CD4-positive, alpha-beta T cell treated with Interleukin-21 for 1 hour (primary cell): ENCODE results near the gene CASQ1.

Experiments
- DNase-seq: peaks from one replicate; pipeline ENCODE4 v3.0.0-alpha.2; 2020

CASQ1 gene

DNA sequence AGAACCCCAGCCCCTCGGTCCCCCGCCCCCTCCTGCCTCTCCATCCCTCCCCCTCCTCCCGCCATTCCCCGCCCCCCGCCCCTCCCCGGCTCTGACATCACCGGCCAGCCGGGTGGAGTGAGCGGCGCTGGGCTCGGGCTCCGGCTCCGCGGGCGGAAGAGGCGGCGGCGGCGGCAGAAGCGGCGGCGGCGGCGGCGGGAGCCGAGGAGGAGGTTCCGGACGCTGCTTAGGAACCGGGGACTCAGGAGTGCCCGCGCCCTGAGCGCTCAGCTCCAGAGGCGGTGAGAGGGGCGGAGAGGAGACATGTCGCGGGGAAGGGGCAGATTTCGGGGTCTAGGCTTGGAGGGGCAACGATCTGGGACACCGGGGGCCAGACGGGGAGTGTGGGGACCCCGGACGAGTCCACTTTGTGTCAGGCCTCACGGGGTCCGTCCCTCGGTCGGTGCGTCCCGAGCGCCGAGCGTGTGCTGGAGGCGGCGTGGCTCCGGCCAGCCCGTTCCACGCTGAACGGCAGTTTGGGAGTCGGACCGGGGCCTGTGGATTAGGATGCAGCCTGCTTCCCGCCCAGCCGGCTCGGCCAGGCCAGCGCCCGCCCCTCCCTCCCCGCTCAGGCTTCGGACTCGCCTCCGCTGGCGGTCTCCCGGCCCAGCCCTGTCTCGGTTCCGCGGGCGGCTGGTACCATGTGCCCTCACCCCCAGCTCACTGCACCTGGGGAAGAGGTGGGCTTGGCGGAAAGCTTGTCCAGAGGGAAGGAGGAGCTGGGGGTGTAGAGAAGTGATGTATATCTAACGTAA lies 15.1 kb downstream of the CASQ1 start, which contains the start of gene PEA15:
TSS of gene PEA15 (plus strand) at position 143 of the 794 bp plus-strand sequence. CDS start 6,161 bp downstream, outside the sequence.
- DNase-seq: peak; percentile 78

DNA sequence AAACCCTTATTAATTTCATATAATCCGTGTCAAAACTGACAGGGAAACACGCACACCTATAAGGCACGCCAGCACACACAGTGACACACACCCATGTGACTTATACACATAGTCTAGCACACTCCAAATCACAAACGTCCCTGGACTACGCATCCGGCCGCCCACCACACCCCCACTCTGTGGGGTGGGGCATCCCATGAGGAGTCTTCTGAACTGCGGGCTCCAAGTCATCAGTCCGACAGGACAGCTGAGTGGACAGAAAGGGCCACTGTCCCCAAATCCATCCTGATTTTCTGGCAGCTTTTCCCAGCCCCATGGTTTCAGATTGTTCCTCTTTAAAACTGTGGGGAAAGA lies 15.6 kb downstream of the CASQ1 start:
- peak; percentile 61 for DNase-seq

DNA sequence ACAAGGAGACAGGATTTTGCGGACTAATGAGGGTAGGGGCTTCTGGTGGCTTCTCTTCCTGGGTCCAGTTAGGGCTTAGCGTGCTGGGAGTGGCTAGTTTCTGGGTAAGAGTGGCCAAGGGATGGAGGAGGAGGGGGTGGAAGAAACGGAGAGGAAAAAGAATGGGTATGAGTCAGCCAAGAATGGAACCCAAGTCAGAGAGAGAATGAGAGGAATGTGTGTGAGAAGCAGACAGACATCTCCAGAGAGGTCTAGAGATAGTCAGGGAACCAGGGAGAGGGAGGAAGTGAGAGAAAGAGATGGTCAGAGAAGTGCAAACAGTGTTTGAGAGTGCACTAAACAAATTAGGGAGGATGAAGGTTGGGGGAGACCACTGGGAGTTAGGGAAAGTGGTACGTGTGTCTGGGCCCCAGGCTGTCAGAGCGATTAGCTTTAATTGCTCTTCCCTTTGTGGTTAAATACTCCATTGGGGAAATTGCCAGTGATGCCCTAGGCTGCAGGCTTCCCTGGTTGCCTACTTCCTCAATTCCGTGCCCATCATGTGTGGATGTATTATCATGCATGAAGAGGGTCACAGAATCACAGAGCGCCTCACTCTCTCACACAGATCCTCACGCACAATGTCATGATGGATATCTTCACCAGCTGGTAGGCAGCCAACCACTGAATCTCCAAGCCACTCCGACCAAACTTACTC lies 16.2 kb downstream of the CASQ1 start:
- DNase-seq: no peak

DNA sequence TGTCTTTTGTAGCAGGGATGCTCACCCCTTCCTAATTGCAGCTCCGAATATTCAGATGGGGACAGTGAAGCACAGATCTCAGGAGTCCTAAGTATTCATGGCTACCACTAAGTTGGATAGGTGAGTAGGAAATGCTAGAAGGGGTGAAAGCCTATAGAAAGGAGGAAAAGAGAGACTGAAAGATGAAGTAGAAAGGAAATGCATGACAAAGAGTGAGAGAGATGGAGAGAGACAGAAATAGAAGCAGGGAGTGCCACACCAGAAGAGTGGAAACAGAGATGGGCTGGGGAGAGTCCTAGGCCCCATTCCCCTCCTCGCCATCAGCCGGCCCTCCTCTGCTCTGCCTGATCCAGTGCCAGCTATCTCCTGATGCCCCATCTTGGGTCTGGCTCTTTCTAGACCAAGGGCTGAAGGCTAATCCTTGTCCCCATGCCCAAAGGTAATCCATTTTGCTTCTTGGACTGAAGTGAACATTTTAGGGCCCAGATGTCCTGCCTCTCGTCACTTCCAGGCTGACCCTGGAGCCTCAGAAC lies 16.8 kb downstream of the CASQ1 start:
- no peak for DNase-seq

DNA sequence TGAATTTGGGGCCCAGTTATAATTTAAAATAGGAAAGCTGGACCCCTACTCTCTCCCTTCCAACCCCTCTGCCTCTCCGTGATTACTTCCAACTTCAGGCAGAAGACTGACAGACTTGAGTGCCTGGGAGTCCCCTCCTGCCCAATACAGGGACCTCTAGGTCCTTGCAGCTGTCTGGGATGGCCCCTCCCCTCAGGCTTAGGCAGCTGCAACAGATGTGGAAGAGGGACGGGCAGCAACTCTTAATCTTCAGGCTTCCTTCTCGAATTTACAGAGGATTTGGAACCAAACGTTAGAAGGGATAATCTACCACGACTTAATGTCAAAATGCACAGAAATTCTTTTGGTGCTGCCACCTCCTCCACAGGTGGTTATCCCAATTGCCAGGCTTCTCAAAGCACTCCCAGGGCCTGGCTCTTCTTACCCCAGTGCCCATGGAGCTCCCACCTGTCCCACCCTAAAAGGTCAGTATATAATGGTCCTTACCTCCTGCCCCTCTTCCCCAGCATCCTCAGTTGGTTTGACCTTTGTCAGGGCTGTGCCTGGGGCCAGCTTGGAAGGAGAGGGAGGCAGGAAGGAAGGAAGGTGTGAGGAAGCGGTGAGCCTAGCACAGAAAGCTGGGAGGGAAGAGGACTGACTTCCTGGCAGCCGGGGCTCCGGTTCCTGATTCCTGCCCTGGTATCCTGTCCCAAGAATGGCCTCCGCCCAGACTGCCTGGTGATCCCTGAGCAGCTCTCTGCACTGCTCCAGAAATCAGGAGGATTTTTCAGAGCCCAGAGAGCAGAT lies 17.6 kb downstream of the CASQ1 start:
- DNase-seq: no peak

DNA sequence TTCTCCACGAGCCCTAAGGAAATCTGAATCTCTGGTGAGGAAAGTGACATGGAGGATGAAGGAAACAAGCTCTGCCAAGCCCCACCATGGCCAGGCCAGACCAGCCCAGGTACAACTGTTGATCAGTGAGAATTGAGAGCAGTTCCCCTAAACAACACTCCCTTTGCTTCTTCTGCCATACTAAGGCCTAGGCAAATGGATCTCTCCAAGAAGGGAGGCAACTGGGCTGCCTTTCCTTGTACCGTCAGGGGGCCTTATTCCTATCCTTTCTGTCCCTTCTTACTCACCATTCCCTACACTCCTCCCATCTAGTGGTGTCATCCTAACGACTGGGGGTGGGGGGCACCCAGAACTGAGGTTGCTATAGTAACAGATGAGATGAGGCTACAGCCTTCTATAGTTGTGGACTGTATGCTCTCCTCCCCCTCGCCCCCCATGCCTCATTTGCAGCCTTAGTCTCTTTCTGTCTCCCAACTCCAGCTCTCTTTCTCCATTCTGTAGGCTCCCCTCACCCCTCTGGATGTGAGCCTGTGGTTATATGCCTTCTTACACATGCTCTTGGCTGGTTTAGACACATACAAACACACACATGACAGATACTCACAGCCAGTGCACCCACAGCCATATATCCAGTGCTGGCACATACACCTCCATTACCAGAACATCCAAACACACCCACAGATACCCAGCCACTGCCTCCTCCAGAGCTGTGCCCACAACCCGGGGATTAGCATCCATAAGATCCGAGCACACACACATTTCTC lies 18.4 kb downstream of the CASQ1 start:
- no peak for DNase-seq

DNA sequence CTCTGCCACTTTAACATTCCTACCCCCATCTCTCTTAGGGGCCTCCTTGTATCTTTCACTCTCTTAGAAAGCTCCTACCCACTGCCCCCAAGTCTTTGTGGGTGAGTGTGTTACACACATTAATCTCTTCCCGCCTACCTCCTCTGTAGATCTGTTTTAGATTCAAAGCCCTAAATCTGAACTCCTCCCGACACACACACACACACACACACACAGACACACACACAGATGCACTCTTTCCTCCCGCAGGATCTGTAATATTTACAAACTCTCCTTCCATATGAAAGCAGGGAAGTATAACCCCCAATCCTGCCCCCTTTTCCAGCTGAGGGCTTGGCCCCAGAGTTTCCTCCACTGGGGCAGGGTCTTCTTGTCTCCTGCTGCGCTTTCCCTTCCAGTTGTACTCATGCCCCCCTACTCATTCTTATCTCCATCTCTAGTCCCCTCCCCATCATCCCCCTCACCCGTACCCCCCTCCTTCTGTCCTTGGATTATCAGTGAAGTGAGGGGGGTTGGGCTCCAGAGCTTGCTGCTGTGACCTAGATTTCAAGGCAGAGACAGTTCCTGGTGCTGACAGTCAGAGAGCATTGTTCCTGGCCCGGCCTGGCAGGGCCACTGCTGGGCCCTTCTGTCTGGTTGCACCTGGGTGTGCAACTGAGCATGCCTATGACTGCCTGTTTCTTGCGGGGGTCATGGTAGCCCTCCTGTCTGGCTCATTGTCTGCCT lies 19.1 kb downstream of the CASQ1 start:
- DNase-seq: no peak

DNA sequence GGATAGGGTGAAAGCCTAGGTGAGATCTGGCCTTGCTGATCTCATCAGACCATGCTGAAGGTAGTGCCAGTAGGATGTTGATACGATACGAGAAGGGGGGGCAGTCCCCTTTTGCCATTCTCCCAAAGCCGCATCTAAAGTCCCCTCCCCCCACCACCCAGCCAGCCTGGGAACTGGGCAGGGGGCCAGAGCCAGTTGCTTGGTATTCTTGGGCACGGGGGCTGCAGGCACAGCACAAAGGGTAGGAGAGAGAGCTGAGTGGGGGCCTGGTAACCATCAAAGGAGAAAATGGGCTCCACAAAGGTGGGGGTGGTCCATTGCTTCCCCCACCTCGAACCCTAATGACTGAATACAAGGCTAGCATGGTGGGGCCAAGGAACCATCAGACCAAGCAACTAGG lies 20.2 kb downstream of the CASQ1 start:
- DNase-seq: no peak

DNA sequence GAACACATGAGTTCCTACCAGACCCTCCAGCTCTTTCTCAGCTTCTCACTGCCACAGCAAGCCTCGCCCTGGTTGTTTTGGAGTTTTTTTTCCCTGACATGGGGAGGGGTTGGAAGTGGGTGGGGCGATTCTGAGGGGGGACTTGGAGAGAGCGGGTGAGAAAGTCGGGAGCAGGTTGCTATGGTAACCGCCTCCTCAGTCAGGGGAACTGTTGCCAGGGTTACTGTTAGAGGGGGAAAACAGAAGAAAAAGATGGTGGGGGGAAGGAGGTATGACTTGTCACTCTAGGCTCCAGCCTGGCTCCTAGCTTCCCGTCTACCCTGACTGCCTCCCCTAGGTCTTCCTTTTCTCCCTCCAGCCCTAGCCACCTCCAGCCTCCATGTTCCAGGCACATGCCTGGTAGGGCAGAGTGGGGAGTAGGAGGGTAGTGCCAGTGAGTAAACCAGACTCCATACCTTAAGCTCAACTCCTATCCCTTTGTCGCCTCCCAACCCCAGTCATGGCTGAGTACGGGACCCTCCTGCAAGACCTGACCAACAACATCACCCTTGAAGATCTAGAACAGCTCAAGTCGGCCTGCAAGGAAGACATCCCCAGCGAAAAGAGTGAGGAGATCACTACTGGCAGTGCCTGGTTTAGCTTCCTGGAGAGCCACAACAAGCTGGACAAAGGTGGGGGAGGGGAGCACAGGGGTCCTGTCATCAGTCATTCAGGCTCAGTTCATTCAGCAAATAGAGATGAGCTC lies 20.8 kb downstream of the CASQ1 start:
- DNase-seq: no peak

DNA sequence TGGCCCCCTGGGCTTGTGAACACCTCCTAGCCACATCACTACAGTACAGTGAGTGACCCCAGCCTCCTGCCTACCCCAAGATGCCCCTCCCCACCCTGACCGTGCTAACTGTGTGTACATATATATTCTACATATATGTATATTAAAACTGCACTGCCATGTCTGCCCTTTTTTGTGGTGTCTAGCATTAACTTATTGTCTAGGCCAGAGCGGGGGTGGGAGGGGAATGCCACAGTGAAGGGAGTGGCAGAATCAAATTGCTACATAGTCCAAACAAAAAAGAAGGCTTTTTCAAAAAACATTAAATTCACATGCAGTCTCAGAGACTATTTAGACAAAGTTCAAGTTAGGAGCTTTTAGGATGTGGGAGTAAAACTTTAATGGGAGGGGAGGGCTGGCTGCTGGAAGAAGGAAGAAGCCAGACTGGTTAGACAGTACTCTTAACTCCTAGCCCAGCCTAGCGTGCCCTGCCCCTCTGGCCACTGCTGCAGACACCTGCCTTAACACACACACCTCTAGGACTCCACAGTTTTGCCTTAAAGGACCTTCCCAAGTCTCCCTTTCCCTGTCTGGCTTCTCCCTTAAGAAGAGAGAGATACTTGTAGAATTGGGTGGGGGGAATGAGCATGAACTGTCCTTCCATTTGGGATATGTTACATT lies 24.2 kb downstream of the CASQ1 start:
- DNase-seq: no peak

DNA sequence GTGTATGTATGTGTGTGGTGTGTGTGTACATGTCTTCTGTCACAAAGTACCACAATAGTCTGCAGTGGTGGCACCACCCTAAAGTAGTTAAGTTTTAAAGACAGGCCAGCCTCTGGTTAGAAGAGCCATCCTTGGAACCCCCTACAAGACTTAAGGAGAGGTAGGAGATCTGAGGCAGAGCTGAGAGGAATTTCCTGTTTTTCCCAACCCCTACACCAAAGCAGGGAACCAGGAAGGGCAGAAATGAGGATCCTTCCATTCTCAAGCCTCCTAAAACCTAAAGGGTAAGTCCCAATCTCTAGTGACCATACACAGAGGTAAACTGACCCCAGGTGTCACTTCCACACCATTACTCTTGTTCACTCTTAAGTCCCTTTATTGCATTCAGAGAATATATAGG lies 25.9 kb downstream of the CASQ1 start:
- no peak for DNase-seq

DNA sequence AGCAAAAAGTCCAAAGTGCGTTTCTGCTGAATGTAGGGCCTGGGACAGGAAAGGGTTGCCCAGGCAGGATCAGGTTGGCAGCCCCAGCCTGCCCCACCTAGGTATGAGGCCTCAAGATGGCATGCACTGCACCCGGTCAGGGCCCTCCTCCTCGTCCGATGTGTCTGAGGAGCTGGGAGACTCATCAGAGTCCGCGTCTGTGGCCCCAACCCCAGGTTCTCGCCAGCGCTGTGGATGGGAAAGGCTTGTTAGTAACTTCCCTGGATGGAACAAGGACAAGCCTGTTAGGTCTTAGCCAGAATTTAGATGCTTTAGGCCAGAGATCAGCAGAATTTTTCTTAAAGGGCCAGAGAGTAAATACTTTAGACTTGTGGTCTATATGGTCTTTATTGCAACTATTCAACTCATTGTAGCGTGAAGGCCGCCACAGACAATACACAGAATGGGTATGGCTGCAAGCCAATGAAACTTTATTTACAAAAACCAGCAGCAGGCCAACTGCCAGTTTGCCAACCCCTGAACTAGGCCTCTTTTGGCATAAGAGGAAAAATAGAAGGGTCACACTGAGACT lies 27.2 kb downstream of the CASQ1 start:
- no peak for DNase-seq

DNA sequence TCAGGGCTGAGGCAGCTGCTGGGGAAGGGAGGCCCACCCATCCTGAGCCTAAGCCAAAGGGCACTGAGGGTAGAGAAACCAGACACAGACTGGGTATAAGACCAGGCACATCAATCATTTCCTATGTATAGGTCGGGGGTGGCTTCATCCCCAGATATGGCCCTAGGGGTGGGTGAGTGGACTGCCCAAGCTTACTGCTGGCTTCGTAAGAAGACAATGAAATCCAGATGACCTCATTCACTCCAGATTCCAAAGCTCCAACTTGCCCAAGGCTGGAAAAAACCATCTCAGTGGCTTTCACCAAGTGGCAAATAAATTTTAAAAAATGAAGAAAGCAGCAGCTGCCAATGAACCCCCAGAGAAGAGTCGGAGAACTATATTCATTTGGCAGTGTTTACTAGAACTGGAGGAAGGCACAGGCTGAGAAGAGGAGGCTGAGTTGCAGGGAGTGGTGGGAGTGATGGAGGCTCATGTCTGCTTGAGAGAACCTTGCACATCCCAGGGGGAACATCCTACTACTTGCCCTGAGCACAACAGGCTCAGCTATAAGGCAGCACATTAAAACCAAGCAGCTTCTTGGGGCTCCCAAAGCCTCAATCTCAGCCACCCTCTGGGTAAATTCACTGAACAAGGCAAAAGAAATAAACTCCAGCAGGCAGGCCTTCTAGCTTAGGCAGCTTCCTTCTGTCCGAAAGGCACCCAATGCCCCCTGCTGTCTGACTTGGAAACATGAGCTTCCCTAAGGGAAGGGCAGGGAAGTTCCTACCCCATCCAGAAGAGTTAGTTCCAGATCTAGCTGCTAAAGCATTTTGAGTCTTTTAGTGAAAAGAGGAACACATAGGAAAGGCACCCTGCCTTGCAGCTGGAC lies 28.9 kb downstream of the CASQ1 start:
- DNase-seq: no peak

DNA sequence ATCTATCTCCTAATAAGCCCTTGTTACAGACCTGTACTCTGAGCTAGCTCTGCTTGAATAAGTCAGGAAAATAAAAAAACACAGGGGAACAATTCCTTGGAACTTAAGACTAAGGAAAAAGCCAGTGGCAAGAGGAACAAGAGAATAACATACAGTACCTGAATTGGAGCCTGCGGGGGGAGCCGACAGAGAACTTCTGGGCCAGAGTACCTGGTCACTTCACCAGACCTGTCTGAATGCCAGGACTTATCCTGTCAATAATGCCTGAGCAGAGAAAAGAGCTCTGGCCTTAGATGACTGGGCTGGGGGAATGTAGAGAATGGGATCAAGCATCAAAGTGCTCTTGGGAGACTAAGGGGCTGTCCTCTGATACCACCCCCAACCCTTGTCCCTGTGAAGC lies 29.9 kb downstream of the CASQ1 start:
- no peak for DNase-seq

DNA sequence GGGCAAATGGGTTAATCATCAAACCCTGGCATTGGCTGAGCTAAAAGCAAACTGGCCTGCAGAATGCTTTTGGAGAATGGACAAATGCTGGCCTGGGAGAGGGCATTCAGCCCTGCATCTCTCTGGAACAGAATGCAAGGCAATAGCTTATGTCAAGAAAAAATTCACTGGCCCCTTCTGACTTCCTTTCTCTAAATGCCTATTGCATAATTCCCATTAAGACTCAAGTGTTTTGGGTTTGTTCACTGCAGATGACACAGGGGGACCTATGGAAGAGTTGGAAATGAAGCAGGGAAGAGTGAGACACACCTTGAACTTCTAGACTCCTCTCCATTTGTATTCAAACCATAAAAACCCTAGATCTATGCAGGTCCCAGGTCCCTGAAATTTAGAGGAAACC lies 30.7 kb downstream of the CASQ1 start:
- DNase-seq: no peak

DNA sequence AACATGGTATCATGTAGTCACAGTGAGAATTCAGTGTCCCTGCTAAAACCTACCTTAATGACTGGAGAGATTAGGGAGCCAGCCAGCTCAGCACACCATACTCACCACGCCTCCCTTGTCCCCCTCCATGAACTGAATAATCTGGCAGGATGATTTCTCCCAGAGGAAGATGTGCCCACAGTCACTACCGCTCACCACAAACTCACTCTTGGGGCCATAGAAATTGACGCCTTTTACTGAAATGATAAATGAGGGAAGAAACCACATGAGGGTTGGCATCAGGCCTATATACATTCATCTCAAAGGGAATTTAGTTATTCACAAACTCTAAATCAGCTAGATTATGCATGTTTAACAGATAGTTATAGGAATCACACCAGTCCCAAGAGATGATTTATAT lies 32.2 kb downstream of the CASQ1 start:
- no peak for DNase-seq

DNA sequence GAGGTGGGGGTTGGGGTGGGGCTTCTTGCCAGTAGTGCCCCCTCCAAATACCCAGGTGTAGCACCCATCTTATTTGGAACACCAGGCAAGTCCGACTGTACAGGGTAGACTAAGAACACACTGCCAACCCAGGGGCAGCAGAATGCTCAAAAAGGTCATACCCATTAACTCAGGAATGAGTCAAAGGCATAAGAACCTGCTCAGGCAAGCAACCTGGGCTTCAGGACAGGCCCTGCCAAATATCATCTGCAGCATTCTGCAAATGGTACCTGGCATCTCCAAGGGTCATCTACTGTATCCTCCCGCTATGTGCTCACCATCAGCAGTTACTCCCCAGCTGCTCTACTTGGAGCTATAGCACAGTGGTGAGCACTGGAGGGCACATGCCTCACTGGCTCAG lies 34.2 kb downstream of the CASQ1 start:
- DNase-seq: no peak

DNA sequence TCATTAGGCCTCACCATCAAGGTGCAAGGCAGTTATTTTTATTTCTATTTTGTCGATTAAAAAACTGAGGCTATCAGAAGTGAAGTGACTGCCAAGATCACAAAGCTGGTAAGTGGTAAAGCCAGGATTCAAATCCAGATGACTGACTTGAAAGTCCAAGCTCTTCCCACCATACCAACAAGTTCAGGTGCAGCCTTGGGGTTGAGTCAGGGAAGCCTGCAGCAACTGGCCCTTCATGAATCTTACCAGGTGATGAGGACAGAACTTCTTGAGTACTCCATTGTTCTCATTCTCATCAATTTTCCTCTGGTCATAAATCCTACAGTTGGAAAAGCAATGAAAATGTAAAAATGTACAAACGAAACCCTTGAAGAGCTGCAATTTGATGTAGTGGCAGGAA lies 35.0 kb downstream of the CASQ1 start:
- DNase-seq: no peak

DNA sequence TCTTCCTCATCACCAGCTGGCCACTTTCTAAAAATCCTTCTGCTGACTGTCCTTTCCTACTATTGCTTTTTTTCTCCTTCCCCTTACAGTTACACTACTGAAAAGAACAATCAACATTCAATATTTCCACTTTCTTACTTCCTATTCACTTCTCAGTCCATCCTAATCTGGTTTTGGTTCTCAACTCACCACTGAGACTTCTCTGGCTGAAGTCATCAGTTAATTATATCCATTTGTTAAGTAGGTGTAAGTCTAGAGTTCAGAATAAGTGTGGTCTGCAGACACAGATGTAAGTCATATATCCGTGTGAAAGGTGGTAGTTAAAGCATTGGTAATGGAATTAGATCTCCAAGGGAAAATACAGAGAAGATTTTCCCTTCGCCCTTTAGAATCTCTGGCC lies 36.2 kb downstream of the CASQ1 start:
- DNase-seq: no peak
